Lower leg skin (tissue), 4 donors: Measurements from ENCODE around the gene TMEM132D. TPM values are rescaled to one million over a fixed set of nuclear protein-coding genes. Genes with fewer than 3 reads are reported as not detected.
A peak's percentile ranks its signal among the peaks of the same experiment; 100 is the strongest.

ENCODE experiments used
- DNase-seq, 2 donors: peaks; one replicate each; pipeline ENCODE4 v3.0.0-alpha.2; 2019; ENCODE audit warnings: low spot score in 2 of 2
- H3K4me3 ChIP-seq: fragments of 200-600 bp; sonication (generic); 2 replicates; pipeline ENCODE4 v1.5.1; 2017; ENCODE audit warnings: mild to moderate bottlenecking, low read depth; ENCODE audit not compliant: poor library complexity, severe bottlenecking
- CTCF ChIP-seq, 3 donors: fragments of 450-650 bp; IDR thresholded peaks; one replicate each; pipeline ENCODE4 v1.5.1; 2016; ENCODE audit warnings: antibody characterized with exemption in 3 of 3, mild to moderate bottlenecking in 3 of 3, moderate library complexity in 2 of 3
- POLR2A ChIP-seq, 2 donors: fragments of 450-650 bp; IDR thresholded peaks; one replicate each; pipeline ENCODE4 v1.6.1; 2016 to 2017; ENCODE audit warnings: antibody characterized with exemption in 2 of 2, mild to moderate bottlenecking in 1 of 2, moderate library complexity in 1 of 2
- WGBS, 2 donors: methylation state at CpG; one replicate each; pipeline ENCODE4 v1.1.5; 2018; 5-methylcytosine and 5-hydroxymethylcytosine counted together
- intact Hi-C: fragments of 100-400 bp; cut with DNase I; formaldehyde crosslinking; loops from one replicate; pipeline ENCODE4 v1.15.0; 2023; ENCODE audit warnings: low total_unique reads
- total RNA-seq, 4 donors: library from RNA; depleted of rRNA; stranded (reverse); fragments of >200 nt; gene quantifications; one replicate each; pipeline ENCODE4 v1.1.0, GENCODE V29; 2016

TMEM132D gene
- total RNA-seq, 4 donors from 2014 or later, result not detected

GRCh38 chr12:129862561-129863175 is 41.2 kb downstream of the TMEM132D start:
- no peak overlapping the region for H3K4me3 ChIP-seq
- 48 to 49% methylated on average over 7 of the region's 7 CpGs for WGBS, 2 donors
- TF ChIP-seq POLR2A (IDR thresholded peaks at IDR 0.05), result no peak
- TF ChIP-seq CTCF (IDR thresholded peaks at IDR 0.05), result no peak
- intact Hi-C loops, result no loop called here
- DNase-seq, result no peak

- no peak overlapping the region for H3K4me3 ChIP-seq
- no peak for DNase-seq
- intact Hi-C loops, result no loop called here
- 67 to 71% methylated on average over 2 of the region's 2 CpGs for WGBS, 2 donors
- TF ChIP-seq CTCF (IDR thresholded peaks at IDR 0.05) (no peak), POLR2A (IDR thresholded peaks at IDR 0.05) (no peak)
These were observed 41.9 kb downstream of the TMEM132D start for GRCh38 chr12:129861951-129862350.

- intact Hi-C loops, result no loop called here
- DNase-seq, result peak in 1 of 2 donors; percentile 54
- TF ChIP-seq POLR2A (IDR thresholded peaks at IDR 0.05), result no peak
- H3K4me3 ChIP-seq, result no peak overlapping the region
- WGBS, 2 donors, result 69 to 76% methylated on average over 6 of the region's 6 CpGs
These were observed 49.2 kb downstream of the TMEM132D start for GRCh38 chr12:129854591-129854990.

GRCh38 chr12:129851296-129851695 is 52.5 kb downstream of the TMEM132D start:
- TF ChIP-seq POLR2A (IDR thresholded peaks at IDR 0.05) (no peak), CTCF (IDR thresholded peaks at IDR 0.05) (no peak)
- intact Hi-C loops, result no loop called here
- DNase-seq, result no peak
- H3K4me3 ChIP-seq, result no peak overlapping the region
- 84 to 87% methylated on average over 3 of the region's 3 CpGs for WGBS, 2 donors

GRCh38 chr12:129848876-129849275 is 54.9 kb downstream of the TMEM132D start:
- no peak overlapping the region for H3K4me3 ChIP-seq
- DNase-seq, result no peak
- intact Hi-C loops, result no loop called here
- WGBS, 2 donors, result 85 to 88% methylated on average over 4 of the region's 4 CpGs
- TF ChIP-seq CTCF (IDR thresholded peaks at IDR 0.05), result no peak
- no peak for TF ChIP-seq POLR2A (IDR thresholded peaks at IDR 0.05)

GRCh38 chr12:129847063-129847462 is 56.8 kb downstream of the TMEM132D start:
- 58 to 62% methylated on average over 1 of the region's 1 CpG for WGBS, 2 donors
- H3K4me3 ChIP-seq, result no peak overlapping the region
- DNase-seq, result no peak
- TF ChIP-seq POLR2A (IDR thresholded peaks at IDR 0.05) (no peak), CTCF (IDR thresholded peaks at IDR 0.05) (no peak)
- intact Hi-C loops, result no loop called here
